Measurements from ENCODE around the gene NUMA1. TPM values are rescaled to one million over a fixed set of nuclear protein-coding genes. Genes with fewer than 3 reads are reported as not detected.

Gene NUMA1
- total and polyA plus RNA-seq, 9 of the 15 experiments (the other 6 are each of a cell fraction or from before 2014, with no cell fraction given): 4.1 to 104 (median 51.2) TPM

DNA sequence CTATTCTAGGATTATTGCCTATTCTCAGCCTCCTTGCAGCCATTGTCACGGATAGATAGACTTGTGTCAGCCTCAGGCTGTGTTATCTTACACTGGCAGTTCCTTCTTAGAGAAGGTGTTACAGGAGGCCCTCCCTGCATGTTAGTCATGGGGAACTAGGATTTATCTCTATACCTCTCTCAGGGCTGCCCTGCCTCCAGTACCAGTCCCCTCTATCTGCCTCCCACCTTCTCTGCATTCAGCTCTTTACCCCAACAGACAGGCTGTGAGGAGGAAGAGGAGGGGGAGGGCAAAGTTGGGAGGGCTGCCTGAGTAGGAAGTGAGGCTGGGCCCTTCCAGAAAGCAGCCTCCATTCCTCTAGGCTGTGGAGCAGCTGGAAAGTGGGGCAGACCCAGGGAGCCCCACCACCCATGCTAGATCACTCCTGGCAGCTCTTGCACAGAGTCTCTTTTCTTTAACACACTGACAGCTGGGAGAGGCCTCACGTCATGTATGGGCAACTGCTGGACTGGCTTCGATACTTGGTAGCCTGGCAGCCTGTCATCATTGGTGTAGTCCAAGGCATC is 84.5 kb downstream of the NUMA1 start (continued):
- TF ChIP-seq POU5F1 (IDR thresholded peaks at IDR 0.05; ENCODE audit: borderline replicate concordance, low read depth, low read length, partially characterized antibody) (no peak), RAD21 (CRISPR knock-in tag; conservative IDR thresholded peaks at IDR 0.05 in 1 of 2, IDR thresholded peaks at IDR 0.05 in 1 of 2) (0 out of 4 replicates have a peak, but pooled peaks of 1 of the 2 experiments have one; percentile 13), RFX1 (IDR thresholded peaks at IDR 0.05) (no peak), RBM39 (optimal IDR thresholded peaks at IDR 0.05; ENCODE audit: low read depth, low read length) (no peak), ZNF695 (CRISPR knock-in tag; IDR thresholded peaks at IDR 0.05) (no peak), ZNF263 (CRISPR knock-in tag; IDR thresholded peaks at IDR 0.05; ENCODE audit: borderline replicate concordance) (peak; percentile 32; the same call in 1 of the 2 replicates), SRSF3 (IDR thresholded peaks at IDR 0.05; ENCODE audit: insufficient read depth, low read length) (no peak), DPF2 (IDR thresholded peaks at IDR 0.05) (peak; percentile 94), RHOXF2B (CRISPR knock-in tag; conservative IDR thresholded peaks at IDR 0.05) (no peak), HOXB6 (CRISPR knock-in tag; IDR thresholded peaks at IDR 0.05; ENCODE audit: borderline replicate concordance) (no peak), XRCC4 (IDR thresholded peaks at IDR 0.05; ENCODE audit: extremely low read depth, insufficient read depth, insufficient read length) (no peak), SMARCA5 (IDR thresholded peaks at IDR 0.05) (no peak), ZNF316 (IDR thresholded peaks at IDR 0.05) (peak; percentile 87), SLC30A9 (CRISPR knock-in tag; IDR thresholded peaks at IDR 0.05) (no peak), DMBX1 (CRISPR knock-in tag; IDR thresholded peaks at IDR 0.05; ENCODE audit: borderline replicate concordance) (peak; percentile 70; the same call in 1 of the 2 replicates), ZBED1 (IDR thresholded peaks at IDR 0.05) (peak; percentile 70; the same call in 1 of the 2 replicates), CCNT2 (IDR thresholded peaks at IDR 0.05; ENCODE audit: borderline replicate concordance, extremely low read depth, insufficient read length, low read depth, low read length) (peak; percentile 53), KAT2B (IDR thresholded peaks at IDR 0.05; ENCODE audit: low read depth, low read length) (no peak)
- TF ChIP-seq, protein P1, sequence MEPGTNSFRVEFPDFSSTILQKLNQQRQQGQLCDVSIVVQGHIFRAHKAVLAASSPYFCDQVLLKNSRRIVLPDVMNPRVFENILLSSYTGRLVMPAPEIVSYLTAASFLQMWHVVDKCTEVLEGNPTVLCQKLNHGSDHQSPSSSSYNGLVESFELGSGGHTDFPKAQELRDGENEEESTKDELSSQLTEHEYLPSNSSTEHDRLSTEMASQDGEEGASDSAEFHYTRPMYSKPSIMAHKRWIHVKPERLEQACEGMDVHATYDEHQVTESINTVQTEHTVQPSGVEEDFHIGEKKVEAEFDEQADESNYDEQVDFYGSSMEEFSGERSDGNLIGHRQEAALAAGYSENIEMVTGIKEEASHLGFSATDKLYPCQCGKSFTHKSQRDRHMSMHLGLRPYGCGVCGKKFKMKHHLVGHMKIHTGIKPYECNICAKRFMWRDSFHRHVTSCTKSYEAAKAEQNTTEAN (CRISPR knock-in tag; IDR thresholded peaks at IDR 0.05): no peak
- TF ChIP-seq, protein P2, sequence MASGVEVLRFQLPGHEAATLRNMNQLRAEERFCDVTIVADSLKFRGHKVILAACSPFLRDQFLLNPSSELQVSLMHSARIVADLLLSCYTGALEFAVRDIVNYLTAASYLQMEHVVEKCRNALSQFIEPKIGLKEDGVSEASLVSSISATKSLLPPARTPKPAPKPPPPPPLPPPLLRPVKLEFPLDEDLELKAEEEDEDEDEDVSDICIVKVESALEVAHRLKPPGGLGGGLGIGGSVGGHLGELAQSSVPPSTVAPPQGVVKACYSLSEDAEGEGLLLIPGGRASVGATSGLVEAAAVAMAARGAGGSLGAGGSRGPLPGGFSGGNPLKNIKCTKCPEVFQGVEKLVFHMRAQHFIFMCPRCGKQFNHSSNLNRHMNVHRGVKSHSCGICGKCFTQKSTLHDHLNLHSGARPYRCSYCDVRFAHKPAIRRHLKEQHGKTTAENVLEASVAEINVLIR (CRISPR knock-in tag; IDR thresholded peaks at IDR 0.05): no peak
- TF ChIP-seq, protein P3, sequence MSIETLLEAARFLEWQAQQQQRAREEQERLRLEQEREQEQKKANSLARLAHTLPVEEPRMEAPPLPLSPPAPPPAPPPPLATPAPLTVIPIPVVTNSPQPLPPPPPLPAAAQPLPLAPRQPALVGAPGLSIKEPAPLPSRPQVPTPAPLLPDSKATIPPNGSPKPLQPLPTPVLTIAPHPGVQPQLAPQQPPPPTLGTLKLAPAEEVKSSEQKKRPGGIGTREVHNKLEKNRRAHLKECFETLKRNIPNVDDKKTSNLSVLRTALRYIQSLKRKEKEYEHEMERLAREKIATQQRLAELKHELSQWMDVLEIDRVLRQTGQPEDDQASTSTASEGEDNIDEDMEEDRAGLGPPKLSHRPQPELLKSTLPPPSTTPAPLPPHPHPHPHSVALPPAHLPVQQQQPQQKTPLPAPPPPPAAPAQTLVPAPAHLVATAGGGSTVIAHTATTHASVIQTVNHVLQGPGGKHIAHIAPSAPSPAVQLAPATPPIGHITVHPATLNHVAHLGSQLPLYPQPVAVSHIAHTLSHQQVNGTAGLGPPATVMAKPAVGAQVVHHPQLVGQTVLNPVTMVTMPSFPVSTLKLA (conservative IDR thresholded peaks at IDR 0.05): peak in 1 of 2 experiments; percentile 36; a peak in 1 of 4 replicates
- TF ChIP-seq, protein P4, sequence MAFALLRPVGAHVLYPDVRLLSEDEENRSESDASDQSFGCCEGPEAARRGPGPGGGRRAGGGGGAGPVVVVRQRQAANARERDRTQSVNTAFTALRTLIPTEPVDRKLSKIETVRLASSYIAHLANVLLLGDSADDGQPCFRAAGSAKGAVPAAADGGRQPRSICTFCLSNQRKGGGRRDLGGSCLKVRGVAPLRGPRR (CRISPR knock-in tag; IDR thresholded peaks at IDR 0.05): no peak
- TF ChIP-seq, protein P5, sequence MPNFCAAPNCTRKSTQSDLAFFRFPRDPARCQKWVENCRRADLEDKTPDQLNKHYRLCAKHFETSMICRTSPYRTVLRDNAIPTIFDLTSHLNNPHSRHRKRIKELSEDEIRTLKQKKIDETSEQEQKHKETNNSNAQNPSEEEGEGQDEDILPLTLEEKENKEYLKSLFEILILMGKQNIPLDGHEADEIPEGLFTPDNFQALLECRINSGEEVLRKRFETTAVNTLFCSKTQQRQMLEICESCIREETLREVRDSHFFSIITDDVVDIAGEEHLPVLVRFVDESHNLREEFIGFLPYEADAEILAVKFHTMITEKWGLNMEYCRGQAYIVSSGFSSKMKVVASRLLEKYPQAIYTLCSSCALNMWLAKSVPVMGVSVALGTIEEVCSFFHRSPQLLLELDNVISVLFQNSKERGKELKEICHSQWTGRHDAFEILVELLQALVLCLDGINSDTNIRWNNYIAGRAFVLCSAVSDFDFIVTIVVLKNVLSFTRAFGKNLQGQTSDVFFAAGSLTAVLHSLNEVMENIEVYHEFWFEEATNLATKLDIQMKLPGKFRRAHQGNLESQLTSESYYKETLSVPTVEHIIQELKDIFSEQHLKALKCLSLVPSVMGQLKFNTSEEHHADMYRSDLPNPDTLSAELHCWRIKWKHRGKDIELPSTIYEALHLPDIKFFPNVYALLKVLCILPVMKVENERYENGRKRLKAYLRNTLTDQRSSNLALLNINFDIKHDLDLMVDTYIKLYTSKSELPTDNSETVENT (CRISPR knock-in tag; IDR thresholded peaks at IDR 0.05): no peak

Data from K562 (cell line).